GM23248 (cell line): Measurements from ENCODE around the gene PCLO. TPM values are rescaled to one million over a fixed set of nuclear protein-coding genes. Genes with fewer than 3 reads are reported as not detected.

Source experiments
- DNase-seq: peaks from one replicate; pipeline ENCODE4 v3.0.0-alpha.2; 2015
- H2AFZ ChIP-seq: fragments of 200-600 bp; sonication (generic); 2 replicates; pipeline ENCODE4 v1.6.1; 2016; ENCODE audit warnings: antibody characterized with exemption
- H3F3A ChIP-seq: fragments of 200-600 bp; sonication (generic); 2 replicates; pipeline ENCODE4 v1.6.1; 2016; ENCODE audit warnings: mild to moderate bottlenecking, antibody characterized with exemption, mixed run types; ENCODE audit not compliant: insufficient read depth
- H3K27ac ChIP-seq: fragments of 200-600 bp; sonication (generic); 2 replicates; pipeline ENCODE4 v1.5.1; 2016; ENCODE audit warnings: mild to moderate bottlenecking
- H3K27me3 ChIP-seq: fragments of 200-600 bp; sonication (generic); replicated peaks from 2 replicates; pipeline ENCODE4 v1.6.1; 2016; ENCODE audit warnings: mild to moderate bottlenecking; ENCODE audit not compliant: insufficient read depth
- H3K36me3 ChIP-seq: fragments of 200-600 bp; sonication (generic); 2 replicates; pipeline ENCODE4 v1.6.1; 2016; ENCODE audit warnings: low read depth, mild to moderate bottlenecking
- H3K4me1 ChIP-seq: fragments of 200-600 bp; sonication (generic); 2 replicates; pipeline ENCODE4 v1.6.1; 2016; ENCODE audit warnings: mild to moderate bottlenecking; ENCODE audit not compliant: insufficient read depth
- H3K4me2 ChIP-seq: fragments of 200-600 bp; sonication (generic); one replicate; pipeline ENCODE4 v1.6.1; 2016; ENCODE audit warnings: mild to moderate bottlenecking; ENCODE audit not compliant: unreplicated experiment
- H3K4me3 ChIP-seq: fragments of 200-600 bp; sonication (generic); 2 replicates; pipeline ENCODE4 v1.5.1; 2016; ENCODE audit warnings: mild to moderate bottlenecking
- H3K79me2 ChIP-seq: fragments of 200-600 bp; sonication (generic); 2 replicates; pipeline ENCODE4 v1.6.1; 2016; ENCODE audit warnings: mild to moderate bottlenecking; ENCODE audit not compliant: insufficient read depth
- H3K9ac ChIP-seq: fragments of 200-600 bp; sonication (generic); 2 replicates; pipeline ENCODE4 v1.6.1; 2016; ENCODE audit warnings: mild to moderate bottlenecking
- H3K9me2 ChIP-seq: fragments of 200-600 bp; sonication (generic); 2 replicates; pipeline ENCODE4 v1.6.1; 2016; ENCODE audit warnings: mixed run types, mild to moderate bottlenecking, moderate library complexity; ENCODE audit not compliant: insufficient read depth
- H3K9me3 ChIP-seq: fragments of 200-600 bp; sonication (generic); one replicate; pipeline ENCODE4 v1.6.1; 2017; ENCODE audit warnings: low read depth
- H4K20me1 ChIP-seq: fragments of 200-600 bp; sonication (generic); 2 replicates; pipeline ENCODE4 v1.6.0; 2016; ENCODE audit not compliant: insufficient read depth
- EZH2 ChIP-seq: fragments of 200-600 bp; sonication (generic); IDR thresholded peaks from 2 replicates; pipeline ENCODE4 v1.6.1; 2018; ENCODE audit warnings: antibody characterized with exemption, mild to moderate bottlenecking; ENCODE audit not compliant: insufficient read depth, poor library complexity, severe bottlenecking
- EZH2phosphoT487 ChIP-seq: fragments of 200-600 bp; sonication (generic); IDR thresholded peaks from 2 replicates; pipeline ENCODE4 v1.6.1; 2018; ENCODE audit warnings: antibody characterized with exemption, moderate library complexity, mild to moderate bottlenecking, low read depth; ENCODE audit not compliant: insufficient read depth
- WGBS, 2 experiments: methylation state at CpG; one replicate each; pipeline ENCODE4 v1.1.6; 2015 to 2017; ENCODE audit warnings: low lambda C conversion rate in 2 of 2, low coverage in 1 of 2; ENCODE audit errors: missing lambda C conversion rate in 2 of 2; 5-methylcytosine and 5-hydroxymethylcytosine counted together
- in situ Hi-C: fragments of 300-500 bp; cut with MboI; formaldehyde crosslinking; loops from 2 replicates; pipeline ENCODE4 v1.15.0; 2020
- polyA plus RNA-seq: library from polyadenylated mRNA; unstranded; fragments of >200 nt; fragmentation: Nextera tagmentation; extraction: Ambion mirVana; gene quantifications from 2 replicates; pipeline ENCODE4 v1.2.1, GENCODE V29; 2016
- total RNA-seq: library from RNA; depleted of rRNA; stranded (reverse); fragments of >200 nt; shearing (Covaris generic); gene quantifications from 2 replicates; pipeline ENCODE4 v1.2.3, GENCODE V29; 2014

Gene PCLO
- total and polyA plus RNA-seq, 2 experiments from 2014 or later = 0.04 TPM; not detected in 1

DNA sequence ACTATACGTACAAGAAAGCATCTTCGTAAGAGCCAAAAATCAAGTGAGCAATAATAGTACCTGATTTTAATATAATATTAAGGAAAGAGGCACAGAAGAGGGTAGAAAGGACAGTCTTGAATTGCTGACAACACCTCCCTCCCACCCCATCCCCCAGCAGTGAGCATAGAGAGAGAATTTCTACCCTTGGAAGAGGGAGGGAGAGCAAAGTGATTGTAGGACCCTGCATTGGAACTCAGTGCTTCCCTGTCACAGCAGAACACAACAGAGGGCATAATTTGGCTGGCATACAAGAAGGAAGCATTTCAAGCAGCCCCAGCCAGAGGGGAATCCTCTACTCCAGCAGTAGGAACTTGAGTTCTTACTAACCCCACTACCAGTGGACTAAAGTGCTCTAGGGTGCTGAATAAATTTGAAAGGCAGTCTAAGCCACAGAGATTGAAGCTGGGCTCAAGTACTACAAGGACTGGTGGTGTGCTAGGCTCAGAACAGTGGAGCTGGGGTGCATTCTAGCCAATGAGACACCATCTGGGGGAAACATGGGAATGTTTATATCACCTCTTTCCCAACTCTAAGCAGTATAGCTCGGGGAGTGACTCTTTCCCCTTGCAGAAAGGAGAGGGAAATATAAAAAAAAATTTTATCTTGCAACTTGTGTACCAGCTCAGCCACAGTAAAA is 44.2 kb downstream of the PCLO start:
- H3K27me3 ChIP-seq = no peaks in the 10 kb centered on the region
- H3K4me1 ChIP-seq = no peaks in the 10 kb centered on the region
- no peak overlapping the region for H2AFZ ChIP-seq
- no peak overlapping the region for H3K4me3 ChIP-seq
- no peaks in the 10 kb centered on the region for H3K9me2 ChIP-seq
- H3F3A ChIP-seq = no peaks in the 10 kb centered on the region
- H3K4me2 ChIP-seq = no peak overlapping the region
- H3K9me3 ChIP-seq = no peaks in the 10 kb centered on the region
- 46 to 50% methylated on average over 3 of the region's 3 CpGs for WGBS, 2 experiments
- no peak overlapping the region for H3K27ac ChIP-seq
- DNase-seq = no peak
- H4K20me1 ChIP-seq = no peaks in the 10 kb centered on the region
- TF ChIP-seq EZH2 (no peak), EZH2phosphoT487 (no peak)
- in situ Hi-C loops = no loop called here
- H3K9ac ChIP-seq = no peak overlapping the region
- H3K36me3 ChIP-seq = no peaks in the 10 kb centered on the region
- H3K79me2 ChIP-seq = no peaks in the 10 kb centered on the region

DNA sequence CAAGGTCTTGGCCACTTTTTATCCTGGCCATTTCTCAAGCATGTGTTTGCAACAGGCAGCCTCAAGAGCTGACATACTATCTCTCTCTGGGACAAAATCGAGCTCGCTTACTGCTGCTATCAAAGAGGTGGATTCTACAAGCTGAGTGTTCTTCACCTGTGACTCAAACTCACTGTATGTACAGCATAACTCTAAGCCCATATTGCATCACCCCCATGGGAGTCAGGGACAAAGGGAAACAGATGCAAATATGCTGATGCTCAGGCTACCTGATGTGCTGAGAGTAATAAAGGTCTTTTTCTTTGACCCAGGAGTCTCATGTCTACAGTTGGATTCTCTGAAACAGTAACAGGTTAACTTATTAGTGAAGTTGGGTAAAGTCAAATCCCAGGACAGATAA is 45.2 kb downstream of the PCLO start:
- in situ Hi-C loops = no loop called here
- H3K36me3 ChIP-seq = no peaks in the 10 kb centered on the region
- TF ChIP-seq EZH2phosphoT487 (no peak), EZH2 (no peak)
- DNase-seq = no peak
- H3K9ac ChIP-seq = no peak overlapping the region
- no peaks in the 10 kb centered on the region for H3K27me3 ChIP-seq
- no peak overlapping the region for H3K4me3 ChIP-seq
- H3K4me1 ChIP-seq = no peaks in the 10 kb centered on the region
- no peaks in the 10 kb centered on the region for H3F3A ChIP-seq
- no peaks in the 10 kb centered on the region for H3K9me2 ChIP-seq
- H3K79me2 ChIP-seq = no peaks in the 10 kb centered on the region
- no peak overlapping the region for H2AFZ ChIP-seq
- no peak overlapping the region for H3K4me2 ChIP-seq
- no peaks in the 10 kb centered on the region for H4K20me1 ChIP-seq
- no peaks in the 10 kb centered on the region for H3K9me3 ChIP-seq
- 22 to 27% methylated on average over 2 of the region's 2 CpGs for WGBS, 2 experiments
- H3K27ac ChIP-seq = no peak overlapping the region

DNA sequence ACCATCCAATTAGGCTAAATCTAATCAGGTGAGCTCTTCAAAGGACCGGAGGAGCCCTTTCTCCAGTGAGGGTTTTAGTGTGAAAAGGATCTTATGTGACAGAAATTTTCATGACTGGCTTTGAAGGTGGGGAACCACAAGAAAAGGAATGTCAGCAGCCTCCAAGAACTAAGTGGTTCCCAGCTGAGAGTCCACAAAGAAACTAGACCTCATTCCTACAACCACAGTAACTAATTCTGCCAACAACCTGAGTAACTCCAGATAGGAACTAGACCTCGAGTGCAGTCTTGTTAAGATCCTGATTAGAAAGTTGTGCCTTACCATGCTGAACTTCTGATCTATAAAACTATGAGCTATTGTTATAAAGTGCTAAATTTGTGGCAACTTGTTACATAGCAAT is 51.3 kb downstream of the PCLO start:
- no peaks in the 10 kb centered on the region for H3K79me2 ChIP-seq
- no peak for TF ChIP-seq EZH2phosphoT487
- TF ChIP-seq EZH2 = no peak
- H3K9me2 ChIP-seq = no peaks in the 10 kb centered on the region
- no peak overlapping the region for H3K4me3 ChIP-seq
- WGBS, 2 experiments = 15 to 23% methylated on average over 2 of the region's 2 CpGs
- no peak overlapping the region for H3K9ac ChIP-seq
- H3K27me3 ChIP-seq = no peaks in the 10 kb centered on the region
- H3K4me1 ChIP-seq = no peaks in the 10 kb centered on the region
- no peak overlapping the region for H3K27ac ChIP-seq
- no peak overlapping the region for H2AFZ ChIP-seq
- no peaks in the 10 kb centered on the region for H3K36me3 ChIP-seq
- no peaks in the 10 kb centered on the region for H4K20me1 ChIP-seq
- H3K4me2 ChIP-seq = no peak overlapping the region
- DNase-seq = no peak
- no peaks in the 10 kb centered on the region for H3F3A ChIP-seq
- in situ Hi-C loops = no loop called here
- H3K9me3 ChIP-seq = no peaks in the 10 kb centered on the region

DNA sequence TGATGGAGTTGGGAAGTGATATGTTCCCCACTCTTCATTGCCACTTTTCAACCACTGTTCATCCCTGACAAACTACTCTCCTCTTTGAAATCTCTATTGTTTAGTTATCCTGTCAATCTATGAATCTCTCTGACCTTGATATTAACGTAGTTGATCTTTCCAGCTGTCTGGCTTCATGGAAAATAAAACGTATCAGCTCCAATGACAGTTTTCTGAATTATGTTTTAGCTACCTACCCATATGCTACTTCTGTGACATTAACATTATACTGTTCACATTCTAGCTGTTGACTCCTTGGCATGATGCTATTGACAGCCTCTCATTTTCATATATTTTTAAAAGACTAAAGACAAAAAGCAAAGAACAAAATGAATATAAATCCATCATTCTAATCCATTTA is 53.3 kb downstream of the PCLO start:
- DNase-seq = no peak
- Histone ChIP-seq H3K79me2 (no peaks in the 10 kb centered on the region), H3K9me2 (no peaks in the 10 kb centered on the region), H3K4me2 (no peak overlapping the region), H3K27ac (no peak overlapping the region), H3F3A (no peaks in the 10 kb centered on the region), H3K4me1 (no peaks in the 10 kb centered on the region), H3K9me3 (no peaks in the 10 kb centered on the region), H3K9ac (no peak overlapping the region), H3K27me3 (no peaks in the 10 kb centered on the region), H4K20me1 (no peaks in the 10 kb centered on the region), H3K36me3 (no peaks in the 10 kb centered on the region), H2AFZ (no peak overlapping the region), H3K4me3 (no peak overlapping the region)
- TF ChIP-seq EZH2phosphoT487 = no peak
- TF ChIP-seq EZH2 = no peak
- 15 to 18% methylated on average over 2 of the region's 2 CpGs for WGBS, 2 experiments
- in situ Hi-C loops = no loop called here

DNA sequence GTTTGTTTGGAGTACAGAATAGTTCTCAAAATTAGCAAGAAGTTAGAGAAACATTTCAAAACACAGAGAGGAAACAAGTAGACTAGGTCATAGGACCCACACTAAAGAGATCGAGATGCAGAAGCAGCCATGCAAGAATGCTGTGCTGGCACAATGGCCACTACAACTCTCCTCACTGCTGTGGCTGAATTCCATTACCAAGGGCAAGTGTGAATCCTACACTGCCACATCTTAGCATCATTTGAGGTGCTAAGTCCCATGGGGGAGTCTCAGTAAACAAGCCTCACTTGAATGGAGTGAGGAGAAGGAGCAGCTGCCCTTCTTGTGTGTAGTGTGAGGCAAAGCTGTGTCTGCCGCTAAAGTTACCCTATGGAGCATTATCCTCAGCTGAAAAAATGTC is 56.7 kb downstream of the PCLO start:
- Histone ChIP-seq H2AFZ (no peak overlapping the region), H3K36me3 (no peaks in the 10 kb centered on the region), H3K4me3 (no peak overlapping the region), H3K27ac (no peak overlapping the region), H4K20me1 (no peaks in the 10 kb centered on the region), H3K27me3 (peaks cover 9% of the 10 kb centered on the region; the same call in 1 of the 2 replicates), H3K79me2 (no peaks in the 10 kb centered on the region), H3K9ac (no peak overlapping the region), H3K9me2 (no peaks in the 10 kb centered on the region), H3K4me2 (no peak overlapping the region), H3K9me3 (no peaks in the 10 kb centered on the region), H3K4me1 (no peaks in the 10 kb centered on the region), H3F3A (no peaks in the 10 kb centered on the region)
- TF ChIP-seq EZH2 = no peak
- no peak for TF ChIP-seq EZH2phosphoT487
- in situ Hi-C loops = no loop called here
- WGBS, 2 experiments = 11 to 18% methylated on average over 2 of the region's 2 CpGs
- DNase-seq = no peak
